Neural cell (in vitro differentiated cells): Measurements from ENCODE around the gene OR6N1.

Experiments used
- POLR2AphosphoS5 ChIP-seq: IDR thresholded peaks from 2 replicates; pipeline ENCODE4 v1.6.1; 2012
- TF ChIP-seq, protein P1 (sequence below): fragments of 450-650 bp; IDR thresholded peaks from 2 replicates; pipeline ENCODE4 v1.5.1; 2014; ENCODE audit warnings: antibody characterized with exemption, mild to moderate bottlenecking, moderate library complexity; ENCODE audit not compliant: poor library complexity, severe bottlenecking

DNA sequence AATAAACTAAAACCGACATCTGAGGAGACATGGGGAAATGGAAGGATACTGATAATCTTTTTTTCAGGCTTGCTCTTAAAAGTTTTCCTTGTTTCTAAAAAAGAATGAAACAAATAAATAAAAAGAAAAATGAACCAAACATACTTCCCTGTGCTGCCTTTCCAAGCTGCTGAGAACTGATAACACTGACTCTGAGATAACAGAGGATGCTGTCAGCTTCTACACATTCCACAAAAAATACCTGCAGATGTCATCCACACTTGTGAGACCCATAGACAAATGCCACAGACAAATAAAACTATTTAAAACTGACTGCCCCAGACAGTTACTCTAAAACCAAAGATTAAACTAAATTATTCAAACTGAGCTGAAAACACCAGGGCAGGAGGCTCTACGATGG, 39.5 kb downstream of the OR6N1 start:
- TF ChIP-seq, protein P1, sequence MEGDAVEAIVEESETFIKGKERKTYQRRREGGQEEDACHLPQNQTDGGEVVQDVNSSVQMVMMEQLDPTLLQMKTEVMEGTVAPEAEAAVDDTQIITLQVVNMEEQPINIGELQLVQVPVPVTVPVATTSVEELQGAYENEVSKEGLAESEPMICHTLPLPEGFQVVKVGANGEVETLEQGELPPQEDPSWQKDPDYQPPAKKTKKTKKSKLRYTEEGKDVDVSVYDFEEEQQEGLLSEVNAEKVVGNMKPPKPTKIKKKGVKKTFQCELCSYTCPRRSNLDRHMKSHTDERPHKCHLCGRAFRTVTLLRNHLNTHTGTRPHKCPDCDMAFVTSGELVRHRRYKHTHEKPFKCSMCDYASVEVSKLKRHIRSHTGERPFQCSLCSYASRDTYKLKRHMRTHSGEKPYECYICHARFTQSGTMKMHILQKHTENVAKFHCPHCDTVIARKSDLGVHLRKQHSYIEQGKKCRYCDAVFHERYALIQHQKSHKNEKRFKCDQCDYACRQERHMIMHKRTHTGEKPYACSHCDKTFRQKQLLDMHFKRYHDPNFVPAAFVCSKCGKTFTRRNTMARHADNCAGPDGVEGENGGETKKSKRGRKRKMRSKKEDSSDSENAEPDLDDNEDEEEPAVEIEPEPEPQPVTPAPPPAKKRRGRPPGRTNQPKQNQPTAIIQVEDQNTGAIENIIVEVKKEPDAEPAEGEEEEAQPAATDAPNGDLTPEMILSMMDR, result no peak
- no peak for TF ChIP-seq POLR2AphosphoS5
